Esophagus muscularis mucosa (tissue), 4 donors: ENCODE data around the gene TACC2. TPM values are rescaled to one million over a fixed set of nuclear protein-coding genes. Genes with fewer than 3 reads are reported as not detected.
A peak's percentile ranks its signal among the peaks of the same experiment; 100 is the strongest.
"Not testable (repeated sequence)": the region's sequence is repeated elsewhere in the genome, so short reads cannot be mapped to it uniquely, and the experiment has no call there.

ENCODE experiments used
- DNase-seq: peaks from one replicate; pipeline ENCODE4 v3.0.0-alpha.2; 2017; ENCODE audit errors: extremely low spot score
- H3K27ac ChIP-seq, 4 donors: fragments of 200-600 bp; sonication (generic); replicated peaks in 1 of 4; 1 replicate in 3 of 4; 2 replicates in 1 of 4; pipeline ENCODE4 v1.5.1; 2016 to 2019; ENCODE audit warnings: mild to moderate bottlenecking in 1 of 4
- H3K27me3 ChIP-seq, 4 donors: fragments of 200-600 bp; sonication (generic); one replicate each; pipeline versions ENCODE4 v1.5.1 to v1.6.0; 2016 to 2019
- H3K36me3 ChIP-seq, 4 donors: fragments of 200-600 bp; sonication (generic); one replicate each; pipeline ENCODE4 v1.5.1; 2016 to 2019
- H3K4me1 ChIP-seq, 4 donors: fragments of 200-600 bp; sonication (generic); one replicate each; pipeline ENCODE4 v1.5.1; 2016 to 2019
- H3K4me3 ChIP-seq, 4 donors: fragments of 200-600 bp; sonication (generic); 1 replicate in 2 of 4; 2 replicates in 2 of 4; pipeline ENCODE4 v1.5.1; 2016 to 2019; ENCODE audit warnings: mild to moderate bottlenecking in 4 of 4, moderate library complexity in 1 of 4
- H3K9me3 ChIP-seq, 4 donors: fragments of 200-600 bp; sonication (generic); 1 replicate in 3 of 4; 2 replicates in 1 of 4; pipeline ENCODE4 v1.5.1; 2016 to 2019
- CTCF ChIP-seq, 3 experiments: fragments of 200-600 bp in 2 of 3; fragments of 450-650 bp in 1 of 3; sonication (generic) in 2 of 3; IDR thresholded peaks; one replicate each; pipeline ENCODE4 v1.5.1; 2017 to 2019; ENCODE audit warnings: antibody characterized with exemption in 3 of 3, mild to moderate bottlenecking in 2 of 3, moderate library complexity in 1 of 3
- EP300 ChIP-seq: sonication (generic); formaldehyde crosslinking; IDR thresholded peaks from one replicate; pipeline ENCODE4 v1.6.1; 2017; ENCODE audit warnings: antibody characterized with exemption
- POLR2A ChIP-seq: fragments of 450-650 bp; IDR thresholded peaks from one replicate; pipeline ENCODE4 v1.6.1; 2017; ENCODE audit warnings: antibody characterized with exemption, moderate library complexity, mild to moderate bottlenecking, low read depth
- POLR2AphosphoS5 ChIP-seq, 2 donors: sonication (generic); formaldehyde crosslinking; IDR thresholded peaks; one replicate each; pipeline ENCODE4 v1.6.1; 2017; ENCODE audit warnings: antibody characterized with exemption in 2 of 2
- WGBS: methylation state at CpG from one replicate; pipeline ENCODE4 v1.1.5; 2018; 5-methylcytosine and 5-hydroxymethylcytosine counted together
- intact Hi-C: fragments of 100-400 bp; cut with DNase I; formaldehyde crosslinking; loops from one replicate; pipeline ENCODE4 v1.15.1; 2023
- total RNA-seq, 4 donors: library from RNA; depleted of rRNA; stranded (reverse); fragments of >200 nt; gene quantifications; one replicate each; pipeline versions ENCODE4 v1.1.0 to v1.2.1, GENCODE V29; 2016

The TACC2 gene
- total RNA-seq, 4 donors from 2014 or later, result 53.7 to 99.4 (median 75.6) TPM

GRCh38 chr10:122102869-122103525, 114.0 kb downstream of the TACC2 start:
- Histone ChIP-seq H3K4me1 (peaks cover 13 to 28% (median 20%) of the 10 kb centered on the region in 4 donors), H3K9me3 (no peaks in the 10 kb centered on the region), H3K36me3 (peaks cover 0 to 10% (median 4%) of the 10 kb centered on the region in 4 donors), H3K27ac (peak overlapping the region in 1 of 4 donors; percentile 60), H3K4me3 (no peak overlapping the region), H3K27me3 (no peaks in the 10 kb centered on the region)
- TF ChIP-seq POLR2AphosphoS5 (IDR thresholded peaks at IDR 0.05) (no peak), EP300 (no peak), CTCF (IDR thresholded peaks at IDR 0.05) (no peak), POLR2A (no peak)
- no peak for DNase-seq
- intact Hi-C loops, result no loop called here
- 73% methylated on average over 3 of the region's 3 CpGs for WGBS

- H3K36me3 ChIP-seq, result peaks cover 0 to 10% (median 4%) of the 10 kb centered on the region in 4 donors
- no peak overlapping the region for H3K27ac ChIP-seq
- peaks cover 10 to 23% (median 18%) of the 10 kb centered on the region in 4 donors for H3K4me1 ChIP-seq
- intact Hi-C loops, result no loop called here
- no peak for DNase-seq
- H3K27me3 ChIP-seq, result no peaks in the 10 kb centered on the region
- WGBS, result 86% methylated on average over 4 of the region's 4 CpGs
- no peaks in the 10 kb centered on the region for H3K9me3 ChIP-seq
- TF ChIP-seq POLR2AphosphoS5 (IDR thresholded peaks at IDR 0.05), result no peak
- TF ChIP-seq EP300, result no peak
- TF ChIP-seq POLR2A, result no peak
- no peak for TF ChIP-seq CTCF (IDR thresholded peaks at IDR 0.05)
- H3K4me3 ChIP-seq, result no peak overlapping the region
Observed at GRCh38 chr10:122103592-122103991, 114.6 kb downstream of the TACC2 start.

- 89% methylated on average over 13 of the region's 13 CpGs for WGBS
Observed at GRCh38 chr10:122108786-122109185, 119.8 kb downstream of the TACC2 start.

GRCh38 chr10:122112021-122112616, 123.2 kb downstream of the TACC2 start:
- intact Hi-C loops, result loop anchor here (2.0 to 5.0 kb wide), 2 partner anchors 59 to 140 kb away; no protein-coding TSS in a partner anchor
- peak overlapping the region; percentile 69 to 88 (median 80) for H3K4me3 ChIP-seq
- 21% methylated on average over 11 of the region's 12 CpGs for WGBS

More at GRCh38 chr10:122108786-122109185, 119.8 kb downstream of the TACC2 start:
- H3K27ac ChIP-seq, H3K9me3 ChIP-seq, intact Hi-C loops, H3K4me3 ChIP-seq, H3K27me3 ChIP-seq, DNase-seq: not testable (repeated sequence)
- H3K4me1 ChIP-seq, result peaks cover 9 to 13% (median 10%) of the 10 kb centered on the region in 4 donors
- peaks cover 0 to 17% (median 4%) of the 10 kb centered on the region in 4 donors for H3K36me3 ChIP-seq

More at GRCh38 chr10:122112021-122112616, 123.2 kb downstream of the TACC2 start:
- Histone ChIP-seq H3K36me3 (peaks cover 0 to 8% (median 0%) of the 10 kb centered on the region in 4 donors), H3K27me3 (no peaks in the 10 kb centered on the region), H3K27ac (peak overlapping the region; percentile 95 to 100 (median 98)), H3K9me3 (no peaks in the 10 kb centered on the region), H3K4me1 (peaks cover 41 to 47% (median 42%) of the 10 kb centered on the region in 4 donors)
- DNase-seq, result no peak
- TF ChIP-seq EP300 (no peak), POLR2AphosphoS5 (IDR thresholded peaks at IDR 0.05) (no peak), POLR2A (no peak), CTCF (IDR thresholded peaks at IDR 0.05) (no peak)
